ENCODE measurements around the gene ACAD11.

- TF ChIP-seq, protein P1, sequence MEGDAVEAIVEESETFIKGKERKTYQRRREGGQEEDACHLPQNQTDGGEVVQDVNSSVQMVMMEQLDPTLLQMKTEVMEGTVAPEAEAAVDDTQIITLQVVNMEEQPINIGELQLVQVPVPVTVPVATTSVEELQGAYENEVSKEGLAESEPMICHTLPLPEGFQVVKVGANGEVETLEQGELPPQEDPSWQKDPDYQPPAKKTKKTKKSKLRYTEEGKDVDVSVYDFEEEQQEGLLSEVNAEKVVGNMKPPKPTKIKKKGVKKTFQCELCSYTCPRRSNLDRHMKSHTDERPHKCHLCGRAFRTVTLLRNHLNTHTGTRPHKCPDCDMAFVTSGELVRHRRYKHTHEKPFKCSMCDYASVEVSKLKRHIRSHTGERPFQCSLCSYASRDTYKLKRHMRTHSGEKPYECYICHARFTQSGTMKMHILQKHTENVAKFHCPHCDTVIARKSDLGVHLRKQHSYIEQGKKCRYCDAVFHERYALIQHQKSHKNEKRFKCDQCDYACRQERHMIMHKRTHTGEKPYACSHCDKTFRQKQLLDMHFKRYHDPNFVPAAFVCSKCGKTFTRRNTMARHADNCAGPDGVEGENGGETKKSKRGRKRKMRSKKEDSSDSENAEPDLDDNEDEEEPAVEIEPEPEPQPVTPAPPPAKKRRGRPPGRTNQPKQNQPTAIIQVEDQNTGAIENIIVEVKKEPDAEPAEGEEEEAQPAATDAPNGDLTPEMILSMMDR (IDR thresholded peaks at IDR 0.05) = no peak
- TF ChIP-seq POLR2A (IDR thresholded peaks at IDR 0.05) = no peak
These were observed 36.0 kb downstream of the ACAD11 start for GRCh38 chr3:132623646-132624045.
